HG03520 (cell line): Measurements from ENCODE around the gene SERPINA10.
"Not testable (repeated sequence)": the region's sequence is repeated elsewhere in the genome, so short reads cannot be mapped to it uniquely, and the experiment has no call there.

Source experiments
- ATAC-seq: cut with Tn5 transposase; IDR thresholded peaks from one replicate; pipeline ENCODE4 v1.9.1; 2021; ENCODE audit warnings: mild to moderate bottlenecking, moderate library complexity; ENCODE audit not compliant: unreplicated experiment

SERPINA10 gene

GRCh38 chr14:94313991-94314655 lies 21.1 kb upstream of the SERPINA10 start:
- ATAC-seq, result no peak

- ATAC-seq, result no peak
Observed at GRCh38 chr14:94312481-94313246, 19.6 kb upstream of the SERPINA10 start.

- no peak for ATAC-seq
Observed at GRCh38 chr14:94310248-94310647, 17.2 kb upstream of the SERPINA10 start.

- ATAC-seq, result no peak
Observed at GRCh38 chr14:94309721-94310120, 16.7 kb upstream of the SERPINA10 start.

GRCh38 chr14:94307410-94307992 lies 14.4 kb upstream of the SERPINA10 start:
- ATAC-seq, result no peak

- ATAC-seq, result no peak
Observed at GRCh38 chr14:94306047-94306978, 13.2 kb upstream of the SERPINA10 start.

GRCh38 chr14:94305620-94306019 lies 12.6 kb upstream of the SERPINA10 start:
- no peak for ATAC-seq

- no peak for ATAC-seq
Observed at GRCh38 chr14:94304243-94304642, 11.2 kb upstream of the SERPINA10 start.

GRCh38 chr14:94303111-94303510 lies 10.0 kb upstream of the SERPINA10 start:
- no peak for ATAC-seq

GRCh38 chr14:94298130-94298529 lies 5.1 kb upstream of the SERPINA10 start:
- no peak for ATAC-seq

- ATAC-seq, result not testable (repeated sequence)
Observed at GRCh38 chr14:94296181-94296545, 3.1 kb upstream of the SERPINA10 start.

GRCh38 chr14:94295360-94296180 lies 2.5 kb upstream of the SERPINA10 start:
- no peak for ATAC-seq

GRCh38 chr14:94293578-94293924 lies 483 bp upstream of the SERPINA10 start:
- ATAC-seq, result no peak

- no peak for ATAC-seq
Observed at GRCh38 chr14:94292526-94292871, 569 bp downstream of the SERPINA10 start.

GRCh38 chr14:94291906-94292525 lies 1.1 kb downstream of the SERPINA10 start:
- no peak for ATAC-seq

- ATAC-seq, result no peak
Observed at GRCh38 chr14:94291159-94291905, 1.7 kb downstream of the SERPINA10 start.

- ATAC-seq, result no peak
Observed at GRCh38 chr14:94290197-94290596, 2.9 kb downstream of the SERPINA10 start.

- ATAC-seq, result no peak
Observed at GRCh38 chr14:94288610-94289465, 4.2 kb downstream of the SERPINA10 start.
